ENCODE data around the gene TSPAN10. TPM values are rescaled to one million over a fixed set of nuclear protein-coding genes. Genes with fewer than 3 reads are reported as not detected.

The TSPAN10 gene
- total and polyA plus RNA-seq, 9 of the 15 experiments (the other 6 are each of a cell fraction or from before 2014, with no cell fraction given), result 0.05 to 0.31 (median 0.13) TPM; not detected in 1

DNA sequence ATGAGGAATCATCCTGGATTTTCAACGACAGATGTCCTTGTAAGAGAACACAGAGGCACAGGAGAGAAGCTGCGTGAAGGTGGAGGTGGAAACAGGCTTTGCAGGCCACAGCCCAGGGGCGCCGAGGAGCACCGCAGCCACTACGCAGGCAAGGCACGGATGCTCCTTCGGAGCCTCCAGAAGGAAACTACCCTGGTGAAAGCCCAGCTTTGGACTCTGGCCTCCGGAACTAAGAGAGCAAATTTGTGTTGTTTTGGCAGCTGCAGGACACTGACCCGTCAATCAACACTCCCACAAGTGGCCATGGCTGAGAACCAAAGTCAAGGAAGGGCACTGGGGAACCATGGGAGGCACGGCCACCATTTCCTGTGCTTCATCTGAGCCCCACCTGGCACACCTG lies 43.2 kb downstream of the TSPAN10 start:
- TF ChIP-seq RBFOX2 (IDR thresholded peaks at IDR 0.05; ENCODE audit: low read depth, low read length) (0 out of 2 replicates have a peak, but pooled peaks have one; percentile 20), SRSF9 (IDR thresholded peaks at IDR 0.05; ENCODE audit: borderline replicate concordance, low read depth, low read length) (no peak), ZBTB11 (CRISPR knock-in tag; IDR thresholded peaks at IDR 0.05) (no peak), GTF2E2 (tag; IDR thresholded peaks at IDR 0.05) (no peak), BRF1 (IDR thresholded peaks at IDR 0.05; ENCODE audit: borderline replicate concordance, extremely low read depth, insufficient read length) (no peak), MEIS2 (IDR thresholded peaks at IDR 0.05; ENCODE audit: partially characterized antibody) (peak; percentile 28), RFX7 (CRISPR knock-in tag; IDR thresholded peaks at IDR 0.05) (no peak)
- TF ChIP-seq, protein P1, sequence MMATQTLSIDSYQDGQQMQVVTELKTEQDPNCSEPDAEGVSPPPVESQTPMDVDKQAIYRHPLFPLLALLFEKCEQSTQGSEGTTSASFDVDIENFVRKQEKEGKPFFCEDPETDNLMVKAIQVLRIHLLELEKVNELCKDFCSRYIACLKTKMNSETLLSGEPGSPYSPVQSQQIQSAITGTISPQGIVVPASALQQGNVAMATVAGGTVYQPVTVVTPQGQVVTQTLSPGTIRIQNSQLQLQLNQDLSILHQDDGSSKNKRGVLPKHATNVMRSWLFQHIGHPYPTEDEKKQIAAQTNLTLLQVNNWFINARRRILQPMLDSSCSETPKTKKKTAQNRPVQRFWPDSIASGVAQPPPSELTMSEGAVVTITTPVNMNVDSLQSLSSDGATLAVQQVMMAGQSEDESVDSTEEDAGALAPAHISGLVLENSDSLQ (IDR thresholded peaks at IDR 0.05), result peak; percentile 38; the same call in 1 of the 2 replicates
- no peak overlapping the region for H3K4me3 ChIP-seq
- no peaks in the 10 kb centered on the region for H3K27me3 ChIP-seq (ENCODE audit: control insufficient read depth in 2 of 2, insufficient read depth in 2 of 2, low read length in 2 of 2)
- H3K9me1 ChIP-seq (ENCODE audit: control insufficient read depth, insufficient read depth, low read length), result no peaks in the 10 kb centered on the region
- H3K9me3 ChIP-seq (replicated peaks; ENCODE audit: control insufficient read depth, insufficient read depth, low read depth, low read length), result no peaks in the 10 kb centered on the region
- DNase-seq (ENCODE audit: extremely low read depth in 1 of 4, low spot score in 3 of 4) (no peak), FAIRE-seq (no peak), ATAC-seq (no peak)
- H2AFZ ChIP-seq (ENCODE audit: low read depth, low read length), result no peak overlapping the region
- WGBS (ENCODE audit: insufficient coverage, low coverage, missing lambda C conversion rate), result 86% methylated on average over 11 of the region's 11 CpGs
- peaks cover 8 to 44% of the 10 kb centered on the region in 2 experiments for H3K4me1 ChIP-seq (replicated peaks in 1 of 2; ENCODE audit: control insufficient read depth in 2 of 2, insufficient read depth in 2 of 2, low read length in 2 of 2)
- no TSS peak for BruUV-seq (replicated peaks)
- no peak overlapping the region for H3K4me2 ChIP-seq (ENCODE audit: insufficient read depth, low read length)
- intact Hi-C loops (cut with micrococcal nuclease), result no loop called here
- in situ Hi-C loops (cut with MboI), result no loop called here
- H3K79me2 ChIP-seq (ENCODE audit: control insufficient read depth, insufficient read depth, low read length), result peaks cover 34% of the 10 kb centered on the region
- H4K20me1 ChIP-seq (replicated peaks; ENCODE audit: control insufficient read depth, insufficient read depth, low read length), result peaks cover 2% of the 10 kb centered on the region; the same call in 1 of the 2 replicates
- peaks cover 16% of the 10 kb centered on the region; the same call in 1 of the 3 replicates for H3K36me3 ChIP-seq (ENCODE audit: control insufficient read depth, insufficient read depth, low read length)
- POLR2A ChIA-PET, result interaction anchor here (0.6 to 2.6 kb wide), 3 partner anchors 10 to 51 kb away, joined by 3 to 9 read pairs (median 3); partner anchors contain the start of gene CCDC137
- CTCF ChIA-PET (ENCODE audit: low intra/inter-chr PET ratio), result no interaction called here
- H3K9ac ChIP-seq (ENCODE audit: insufficient read depth in 1 of 2, low read depth in 2 of 2, low read length in 2 of 2), result peak overlapping the region in 1 of 2 experiments; percentile 82; a peak in 2 of 4 replicates
- no peak overlapping the region for H3K27ac ChIP-seq (ENCODE audit: extremely low read depth, low read depth, low read length)
